Mammary epithelial cell (primary cell): ENCODE results near the gene CCS.

Experiments
- CTCF ChIP-seq, 2 donors: IDR thresholded peaks in 1 of 2; conservative IDR thresholded peaks in 1 of 2; 2 replicates each; pipeline ENCODE4 v1.5.1; 2011 to 2012; ENCODE audit warnings: inconsistent platforms in 2 of 2, low read length in 2 of 2, mild to moderate bottlenecking in 2 of 2, control low read depth in 1 of 2, low read depth in 1 of 2; ENCODE audit not compliant: insufficient read depth in 1 of 2; ENCODE audit errors: extremely low read depth in 1 of 2
- EZH2 ChIP-seq: IDR thresholded peaks from 2 replicates; pipeline ENCODE4 v1.6.1; 2012; ENCODE audit warnings: low read length, inconsistent platforms, borderline replicate concordance

GRCh38 chr11:66548041-66548440, 44.9 kb upstream of the CCS start:
- TF ChIP-seq EZH2 (no peak), CTCF (conservative IDR thresholded peaks at IDR 0.05 in 1 of 2, IDR thresholded peaks at IDR 0.05 in 1 of 2; ENCODE audit: extremely low read depth in 1 of 2, insufficient read depth in 1 of 2, low read depth in 1 of 2, low read length in 2 of 2) (no peak)
